Chondrocyte (in vitro differentiated cells): ENCODE measurements around the gene ZNF397. TPM values are rescaled to one million over a fixed set of nuclear protein-coding genes. Genes with fewer than 3 reads are reported as not detected.
A peak's percentile ranks its signal among the peaks of the same experiment; 100 is the strongest.

Experiments used
- DNase-seq: peaks from one replicate; pipeline ENCODE4 v3.0.0; 2021; ENCODE audit warnings: mixed read lengths, low spot score
- H3K27ac Mint-ChIP-seq: one replicate; pipeline ENCODE4 v1.8.0; 2021; ENCODE audit warnings: mild to moderate bottlenecking, moderate library complexity, mixed read lengths; ENCODE audit not compliant: unreplicated experiment
- H3K27me3 Mint-ChIP-seq: 2 replicates; pipeline ENCODE4 v1.8.0; 2021; ENCODE audit warnings: low read depth, mixed read lengths
- H3K36me3 Mint-ChIP-seq: 2 replicates; pipeline ENCODE4 v1.8.0; 2021; ENCODE audit warnings: low read depth, mixed read lengths
- H3K4me1 Mint-ChIP-seq: 2 replicates; pipeline ENCODE4 v1.8.0; 2021; ENCODE audit warnings: low read depth, mild to moderate bottlenecking, mixed read lengths
- H3K4me3 Mint-ChIP-seq: one replicate; pipeline ENCODE4 v1.8.0; 2021; ENCODE audit warnings: mild to moderate bottlenecking, moderate library complexity, mixed read lengths; ENCODE audit not compliant: unreplicated experiment
- H3K9me3 Mint-ChIP-seq: 2 replicates; pipeline ENCODE4 v1.8.0; 2021; ENCODE audit warnings: low read depth, mixed read lengths
- CTCF ChIP-seq: fragments of 200-600 bp; sonication (generic); IDR thresholded peaks from 2 replicates; pipeline ENCODE4 v1.5.0; 2021; ENCODE audit warnings: antibody characterized with exemption, mild to moderate bottlenecking, moderate library complexity
- total RNA-seq: library from RNA; stranded (reverse); gene quantifications from 3 replicates; pipeline ENCODE4 v1.2.1, GENCODE V29; 2021

ZNF397 gene
- total RNA-seq, 1 donor from 2014 or later: 12.1 TPM

DNA sequence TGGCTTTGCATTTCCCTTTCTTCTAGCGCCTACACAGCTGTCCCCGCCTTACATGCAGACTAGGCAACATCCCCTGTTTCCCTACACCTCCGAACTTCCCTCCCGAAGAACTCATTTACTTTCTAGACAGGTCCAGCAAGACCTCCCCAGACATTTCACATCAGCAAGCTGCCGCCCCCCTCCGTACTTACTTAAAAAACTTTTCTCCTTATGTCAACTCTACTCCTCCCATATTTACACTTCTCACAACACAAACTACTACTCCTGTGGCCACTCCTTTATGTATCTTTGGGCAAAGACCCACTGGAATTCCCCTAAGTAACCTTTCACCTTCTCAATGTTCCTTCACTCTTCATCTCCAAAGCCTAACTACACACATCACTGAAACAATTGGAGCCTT is 20.4 kb upstream of the ZNF397 start:
- Mint-ChIP-seq H3K4me1 (no peaks in the 10 kb centered on the region), H3K36me3 (no peaks in the 10 kb centered on the region), H3K4me3 (no peak overlapping the region)

GRCh38 chr18:35223797-35224196 is 17.0 kb upstream of the ZNF397 start:
- no peaks in the 10 kb centered on the region for H3K27me3 Mint-ChIP-seq
- no peak overlapping the region for H3K27ac Mint-ChIP-seq
- no peak for DNase-seq
- no peaks in the 10 kb centered on the region for H3K9me3 Mint-ChIP-seq
- no peak overlapping the region for H3K4me3 Mint-ChIP-seq
- H3K4me1 Mint-ChIP-seq: no peaks in the 10 kb centered on the region
- no peaks in the 10 kb centered on the region for H3K36me3 Mint-ChIP-seq
- no peak for TF ChIP-seq CTCF

More for the DNA sequence above, 20.4 kb upstream of the ZNF397 start:
- no peak for TF ChIP-seq CTCF
- Mint-ChIP-seq H3K9me3 (no peaks in the 10 kb centered on the region), H3K27ac (no peak overlapping the region), H3K27me3 (peaks cover 13% of the 10 kb centered on the region)
- no peak for DNase-seq

DNA sequence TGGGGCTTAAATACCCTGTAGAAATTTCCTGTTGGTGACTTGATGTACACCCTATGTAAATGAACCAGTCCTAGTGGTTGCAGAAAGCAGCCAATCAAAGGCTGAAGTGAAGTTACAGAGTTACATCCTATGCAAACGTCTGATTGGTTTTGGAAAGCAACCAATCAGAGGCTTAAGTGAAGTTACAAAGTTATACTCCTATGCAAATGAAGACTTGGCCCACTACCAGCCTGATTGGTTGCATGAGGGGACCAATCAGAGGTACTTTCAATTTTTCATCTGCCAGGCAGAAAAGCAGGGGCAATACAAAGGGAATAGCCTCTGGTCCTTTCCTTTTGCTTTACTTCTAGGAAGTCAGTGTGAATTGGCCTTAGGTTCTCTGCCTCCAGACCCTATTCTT is 13.6 kb upstream of the ZNF397 start:
- TF ChIP-seq CTCF: no peak
- no peak overlapping the region for H3K4me3 Mint-ChIP-seq
- H3K27me3 Mint-ChIP-seq: no peaks in the 10 kb centered on the region
- DNase-seq: no peak
- H3K27ac Mint-ChIP-seq: no peak overlapping the region
- peaks cover 3% of the 10 kb centered on the region for H3K4me1 Mint-ChIP-seq
- H3K36me3 Mint-ChIP-seq: no peaks in the 10 kb centered on the region
- H3K9me3 Mint-ChIP-seq: no peaks in the 10 kb centered on the region

DNA sequence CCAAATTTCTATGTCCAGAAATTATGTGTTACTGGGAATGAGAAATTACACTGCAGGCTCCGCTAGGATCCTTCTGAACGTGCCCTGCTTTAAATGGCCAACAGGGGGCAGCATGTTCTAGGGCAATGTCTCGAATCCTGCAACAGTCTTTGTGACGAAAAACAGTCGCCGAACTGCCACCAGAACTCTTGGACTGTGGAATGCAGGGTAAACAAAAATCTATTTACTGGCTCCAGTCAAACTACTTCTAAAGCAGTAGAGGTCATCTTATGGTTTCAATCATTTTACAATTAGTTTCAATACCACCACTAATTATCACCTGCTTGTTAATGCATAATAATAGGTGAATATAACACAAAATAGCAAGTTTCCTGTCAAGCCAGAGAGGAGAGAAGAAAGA is 9.8 kb upstream of the ZNF397 start:
- H3K4me3 Mint-ChIP-seq: peak overlapping the region; percentile 66
- H3K27ac Mint-ChIP-seq: no peak overlapping the region
- H3K36me3 Mint-ChIP-seq: no peaks in the 10 kb centered on the region
- peak; percentile 98 for TF ChIP-seq CTCF
- no peaks in the 10 kb centered on the region for H3K9me3 Mint-ChIP-seq
- DNase-seq: no peak
- peaks cover 3% of the 10 kb centered on the region for H3K4me1 Mint-ChIP-seq
- H3K27me3 Mint-ChIP-seq: no peaks in the 10 kb centered on the region

- TF ChIP-seq CTCF: no peak
- H3K4me3 Mint-ChIP-seq: no peak overlapping the region
- H3K36me3 Mint-ChIP-seq: no peaks in the 10 kb centered on the region
- peaks cover 9% of the 10 kb centered on the region for H3K4me1 Mint-ChIP-seq
- H3K27ac Mint-ChIP-seq: no peak overlapping the region
- no peak for DNase-seq
- no peaks in the 10 kb centered on the region for H3K9me3 Mint-ChIP-seq
- no peaks in the 10 kb centered on the region for H3K27me3 Mint-ChIP-seq
Measured at GRCh38 chr18:35236571-35237363, 4.1 kb upstream of the ZNF397 start.
